C4-2B (cell line): Measurements from ENCODE around the gene CFDP1.

Experiments
- H3K27ac ChIP-seq: fragments of 450-650 bp; 2 replicates; pipeline ENCODE4 v1.5.1; 2017
- ZFX ChIP-seq: fragments of 450-650 bp; IDR thresholded peaks from 2 replicates; pipeline ENCODE4 v1.6.1; 2017
- TF ChIP-seq, protein P1 (sequence below): fragments of 450-650 bp; conservative IDR thresholded peaks from 2 replicates; pipeline ENCODE4 v1.5.1; 2017; ENCODE audit warnings: mild to moderate bottlenecking

CFDP1 gene

DNA sequence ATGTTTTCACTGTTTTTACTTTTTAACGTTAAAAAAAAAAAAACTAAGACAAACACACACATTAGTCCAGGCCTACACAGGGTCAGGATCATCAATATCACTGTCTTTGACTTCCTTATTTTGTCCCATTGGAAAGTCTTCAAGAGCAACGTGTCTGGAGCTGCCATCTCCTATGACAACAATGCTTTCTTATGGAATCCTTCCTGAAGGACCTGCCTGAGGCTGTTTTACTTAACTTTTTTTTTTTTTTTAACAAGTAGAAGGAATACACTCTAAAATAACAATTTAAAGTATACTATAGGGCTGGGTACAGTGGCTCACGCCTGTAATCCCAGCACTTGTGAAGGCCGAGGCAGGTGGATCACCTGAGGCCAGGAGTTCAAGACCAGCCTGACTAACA lies 110.1 kb downstream of the CFDP1 start:
- H3K27ac ChIP-seq: no peak overlapping the region
- TF ChIP-seq, protein P1, sequence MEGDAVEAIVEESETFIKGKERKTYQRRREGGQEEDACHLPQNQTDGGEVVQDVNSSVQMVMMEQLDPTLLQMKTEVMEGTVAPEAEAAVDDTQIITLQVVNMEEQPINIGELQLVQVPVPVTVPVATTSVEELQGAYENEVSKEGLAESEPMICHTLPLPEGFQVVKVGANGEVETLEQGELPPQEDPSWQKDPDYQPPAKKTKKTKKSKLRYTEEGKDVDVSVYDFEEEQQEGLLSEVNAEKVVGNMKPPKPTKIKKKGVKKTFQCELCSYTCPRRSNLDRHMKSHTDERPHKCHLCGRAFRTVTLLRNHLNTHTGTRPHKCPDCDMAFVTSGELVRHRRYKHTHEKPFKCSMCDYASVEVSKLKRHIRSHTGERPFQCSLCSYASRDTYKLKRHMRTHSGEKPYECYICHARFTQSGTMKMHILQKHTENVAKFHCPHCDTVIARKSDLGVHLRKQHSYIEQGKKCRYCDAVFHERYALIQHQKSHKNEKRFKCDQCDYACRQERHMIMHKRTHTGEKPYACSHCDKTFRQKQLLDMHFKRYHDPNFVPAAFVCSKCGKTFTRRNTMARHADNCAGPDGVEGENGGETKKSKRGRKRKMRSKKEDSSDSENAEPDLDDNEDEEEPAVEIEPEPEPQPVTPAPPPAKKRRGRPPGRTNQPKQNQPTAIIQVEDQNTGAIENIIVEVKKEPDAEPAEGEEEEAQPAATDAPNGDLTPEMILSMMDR: no peak

- H3K27ac ChIP-seq: no peak overlapping the region
Observed at GRCh38 chr16:75322740-75323139, 110.6 kb downstream of the CFDP1 start.

DNA sequence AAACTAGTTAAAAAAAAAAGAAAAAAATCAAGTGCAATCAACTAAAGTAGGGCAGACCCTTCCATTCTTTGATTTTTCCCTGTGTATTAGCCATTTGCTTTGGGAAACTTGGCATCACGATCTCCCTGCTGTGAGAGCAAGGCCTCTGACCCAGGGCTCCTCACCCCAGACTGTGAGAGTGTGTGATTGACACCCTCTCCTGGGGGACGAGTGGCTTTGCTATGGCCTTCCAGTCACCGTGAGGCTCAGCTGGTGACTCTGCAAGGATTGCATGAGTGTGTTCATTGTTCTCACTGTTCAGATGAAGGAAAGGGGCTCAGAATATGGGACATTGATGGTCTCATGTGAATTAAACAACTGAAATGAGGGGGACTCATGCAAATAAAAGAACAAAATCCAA lies 112.9 kb downstream of the CFDP1 start:
- TF ChIP-seq, protein P1: no peak
- no peak overlapping the region for H3K27ac ChIP-seq

More at GRCh38 chr16:75322740-75323139, 110.6 kb downstream of the CFDP1 start:
- TF ChIP-seq ZFX: no peak
- TF ChIP-seq, protein P1: no peak

- TF ChIP-seq ZFX: no peak
- TF ChIP-seq, protein P1: no peak
- no peak overlapping the region for H3K27ac ChIP-seq
Observed at GRCh38 chr16:75319513-75320411, 113.5 kb downstream of the CFDP1 start.

- TF ChIP-seq ZFX: no peak
- TF ChIP-seq, protein P1: no peak
- H3K27ac ChIP-seq: peak overlapping the region; percentile 60
Observed at GRCh38 chr16:75318737-75319136, 114.6 kb downstream of the CFDP1 start.

- peak overlapping the region; percentile 60 for H3K27ac ChIP-seq
- no peak for TF ChIP-seq ZFX
- TF ChIP-seq, protein P1: no peak
Observed at GRCh38 chr16:75317532-75317931, 115.8 kb downstream of the CFDP1 start.

DNA sequence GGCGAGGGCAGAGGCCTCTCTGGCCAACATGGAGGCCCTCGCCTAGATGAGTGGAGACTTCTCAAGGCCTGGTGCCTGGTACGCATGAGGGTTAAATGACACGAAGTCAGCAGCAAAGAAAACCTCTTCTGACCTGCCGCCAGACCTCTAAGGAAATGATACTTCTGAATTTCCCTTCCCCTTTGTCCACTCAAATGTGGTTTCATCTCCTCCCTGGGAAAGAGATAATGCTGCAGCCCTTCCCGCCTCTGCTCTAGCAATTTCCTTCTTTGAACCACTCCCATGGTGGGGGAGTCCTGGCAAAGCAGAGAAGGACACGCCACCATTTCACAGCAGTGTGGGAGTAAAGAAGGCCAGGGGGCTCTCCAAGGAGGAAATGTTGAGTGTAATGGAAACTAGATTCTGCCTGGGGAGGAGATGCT lies 116.2 kb downstream of the CFDP1 start:
- peak overlapping the region; percentile 60 for H3K27ac ChIP-seq
- TF ChIP-seq, protein P1: no peak
- TF ChIP-seq ZFX: no peak
